ENCODE measurements around the gene LRRC41.
"Not testable (repeated sequence)": the region's sequence is repeated elsewhere in the genome, so short reads cannot be mapped to it uniquely, and the experiment has no call there.

Gene LRRC41

GRCh38 chr1:46244656-46245371 is 58.6 kb downstream of the LRRC41 start:
- DNase-seq (ENCODE audit: low read depth, low spot score) = no peak

GRCh38 chr1:46243831-46244230 is 59.6 kb downstream of the LRRC41 start:
- DNase-seq (ENCODE audit: low read depth, low spot score) = not testable (repeated sequence)

DNA sequence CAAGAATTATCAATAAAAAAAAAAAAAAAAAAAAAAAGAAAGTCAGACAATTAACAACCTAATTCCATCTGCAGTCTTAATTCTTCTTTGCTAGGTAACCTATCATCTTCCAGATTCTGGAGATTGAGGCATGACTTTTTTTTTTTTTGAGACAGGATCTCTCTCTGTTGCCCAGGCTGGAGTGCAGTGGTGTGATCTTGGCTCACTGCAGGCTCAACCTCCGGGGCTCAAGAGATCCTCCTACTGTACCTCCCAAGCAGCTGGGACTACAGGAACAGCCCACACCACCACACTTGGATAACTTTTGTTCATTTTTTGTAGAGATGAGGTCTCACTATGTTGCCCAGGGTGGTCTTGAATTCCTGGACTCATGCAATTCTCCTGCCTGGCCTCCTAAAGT is 60.5 kb downstream of the LRRC41 start:
- no peak for DNase-seq (ENCODE audit: low read depth, low spot score)

- not testable (repeated sequence) for DNase-seq (ENCODE audit: low read depth, low spot score)
Observed at GRCh38 chr1:46241733-46242132, 61.7 kb downstream of the LRRC41 start.

DNA sequence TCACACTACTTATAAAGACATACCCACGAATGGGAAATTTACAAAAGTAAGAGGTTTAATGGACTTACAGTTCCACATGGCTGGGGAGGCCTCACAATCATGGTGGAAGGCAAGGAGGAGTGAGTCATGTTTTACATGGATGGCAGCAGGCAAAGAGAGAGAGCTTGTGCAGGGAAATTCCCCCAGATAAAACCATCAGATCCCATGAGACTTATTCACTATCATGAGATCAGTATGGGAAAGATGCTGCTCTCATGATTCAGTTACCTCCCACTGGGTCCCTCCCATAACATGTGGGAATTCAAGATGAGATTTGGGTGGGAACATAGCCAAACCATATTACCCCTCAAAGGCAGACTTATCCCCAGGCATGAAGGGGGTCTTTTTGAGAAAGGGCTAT is 64.6 kb downstream of the LRRC41 start:
- DNase-seq (ENCODE audit: low read depth, low spot score) = not testable (repeated sequence)

- DNase-seq (ENCODE audit: low read depth, low spot score) = no peak
Observed at GRCh38 chr1:46236882-46237281, 66.5 kb downstream of the LRRC41 start.

GRCh38 chr1:46231231-46231630 is 72.2 kb downstream of the LRRC41 start:
- not testable (repeated sequence) for DNase-seq (ENCODE audit: low read depth, low spot score)

Data from activated naive CD8-positive, alpha-beta T cell treated with anti-CD3 and anti-CD28 coated beads, Interleukin-2, amount 50 U/mL, for 16 hours (primary cell).